HG02642 (cell line): ENCODE results near the gene SCARF2.
"Not testable (repeated sequence)": the region's sequence is repeated elsewhere in the genome, so short reads cannot be mapped to it uniquely, and the experiment has no call there.

Experiments
- ATAC-seq: cut with Tn5 transposase; IDR thresholded peaks from one replicate; pipeline ENCODE4 v1.9.1; 2021; ENCODE audit warnings: mild to moderate bottlenecking; ENCODE audit not compliant: unreplicated experiment, poor library complexity

SCARF2 gene

DNA sequence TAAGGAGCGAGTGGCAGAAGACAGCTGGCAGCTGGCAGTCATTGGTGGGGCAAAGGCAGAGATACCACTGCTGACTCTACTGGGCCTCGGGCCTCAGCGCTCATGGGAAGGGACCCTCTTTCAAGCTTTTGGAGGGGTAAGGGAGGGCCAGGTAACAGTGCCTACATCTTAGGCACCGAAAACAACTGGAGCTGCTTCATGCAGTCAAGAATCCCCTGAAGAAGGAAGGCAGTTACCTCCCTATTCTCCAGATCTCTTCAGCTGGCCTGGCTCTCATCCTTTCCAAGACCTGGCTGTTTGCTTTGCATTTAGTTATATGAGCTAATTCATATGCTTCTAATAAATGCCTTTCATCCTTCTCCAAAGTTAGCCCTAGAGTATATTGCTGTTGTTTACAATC lies 59.5 kb downstream of the SCARF2 start:
- no peak for ATAC-seq

DNA sequence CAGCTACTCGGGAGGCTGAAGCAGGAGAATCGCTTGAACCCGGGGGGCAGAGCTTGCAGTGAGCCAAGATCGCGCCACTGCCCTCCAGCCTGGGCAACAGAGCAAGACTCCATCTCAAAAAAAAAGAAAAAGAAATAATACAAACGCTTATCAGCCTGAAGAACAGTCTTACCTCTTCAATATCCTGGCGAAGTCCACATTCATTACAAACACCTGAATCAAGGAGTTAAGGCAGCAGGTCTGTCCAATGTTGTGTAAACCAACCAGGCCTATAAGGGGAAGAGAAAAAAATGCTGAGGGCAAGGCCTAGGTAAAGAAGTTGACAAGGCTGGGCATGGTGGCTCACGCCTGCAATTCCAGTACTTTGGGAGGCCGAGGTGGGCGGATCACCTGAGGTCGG lies 60.6 kb downstream of the SCARF2 start:
- not testable (repeated sequence) for ATAC-seq

DNA sequence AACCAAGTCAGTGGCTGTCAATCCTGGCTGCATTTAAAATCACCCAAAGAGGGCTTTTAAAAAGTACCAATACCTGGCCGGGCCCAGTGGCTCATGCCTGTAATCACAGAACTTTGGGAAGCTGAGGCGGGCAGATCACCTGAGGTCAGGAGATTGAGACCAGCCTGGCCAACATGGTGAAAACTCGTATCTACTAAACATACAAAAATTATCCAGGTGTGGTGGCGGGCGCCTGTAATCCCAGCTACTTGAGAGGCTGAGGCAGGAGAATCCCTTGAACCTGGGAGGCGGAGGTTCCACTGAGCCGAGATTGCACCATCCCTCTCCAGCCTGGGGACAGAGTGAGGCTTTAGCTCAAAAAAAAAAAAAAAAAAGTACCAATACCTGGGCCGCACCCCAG lies 61.3 kb downstream of the SCARF2 start:
- not testable (repeated sequence) for ATAC-seq
